NCI-H345 treated with DMSO at 0.1 percent for 48 hours (cell line): Measurements from ENCODE around the gene ZNF525.
A peak's percentile ranks its signal among the peaks of the same experiment; 100 is the strongest.
"Not testable (repeated sequence)": the region's sequence is repeated elsewhere in the genome, so short reads cannot be mapped to it uniquely, and the experiment has no call there.

Experiments
- DNase-seq: peaks from one replicate; lab custom pipeline; 2025; ENCODE audit not compliant: unreplicated experiment; lab: John Stamatoyannopoulos, UW

Gene ZNF525

GRCh38 chr19:53365134-53365898 is at the start of gene ZNF525:
TSS of gene ZNF525 (plus strand) at chr19:53365705. CDS start at chr19:53372282, 6,577 bp downstream.
- peak; percentile 43 for DNase-seq

- DNase-seq = no peak
Measured at GRCh38 chr19:53328967-53329366, 36.5 kb upstream of the ZNF525 start.

- DNase-seq = no peak
Measured at GRCh38 chr19:53332484-53332883, 33.0 kb upstream of the ZNF525 start.

- no peak for DNase-seq
Measured at GRCh38 chr19:53333066-53333462, 32.4 kb upstream of the ZNF525 start.

GRCh38 chr19:53333463-53334449 is 31.7 kb upstream of the ZNF525 start, which contains the start of gene ZNF845:
TSS of gene ZNF845 (plus strand) at chr19:53333749. CDS start at chr19:53341308, 7,559 bp downstream.
- DNase-seq = peak; percentile 29

- not testable (repeated sequence) for DNase-seq
Measured at GRCh38 chr19:53344403-53344802, 21.1 kb upstream of the ZNF525 start.

GRCh38 chr19:53355739-53356138 is 9.8 kb upstream of the ZNF525 start:
- DNase-seq = no peak

- no peak for DNase-seq
Measured at GRCh38 chr19:53357821-53358581, 7.5 kb upstream of the ZNF525 start.

- DNase-seq = not testable (repeated sequence)
Measured at GRCh38 chr19:53360056-53360455, 5.4 kb upstream of the ZNF525 start.

GRCh38 chr19:53365899-53366493 is 491 bp downstream of the ZNF525 start:
- no peak for DNase-seq

- DNase-seq = no peak
Measured at GRCh38 chr19:53372196-53372595, 6.7 kb downstream of the ZNF525 start.

- no peak for DNase-seq
Measured at GRCh38 chr19:53374288-53374687, 8.8 kb downstream of the ZNF525 start.

GRCh38 chr19:53374743-53375142 is 9.2 kb downstream of the ZNF525 start:
- no peak for DNase-seq

GRCh38 chr19:53381376-53381775 is 15.9 kb downstream of the ZNF525 start:
- no peak for DNase-seq

- no peak for DNase-seq
Measured at GRCh38 chr19:53388168-53388567, 22.7 kb downstream of the ZNF525 start.

GRCh38 chr19:53388904-53389303 is 23.4 kb downstream of the ZNF525 start:
- DNase-seq = no peak

GRCh38 chr19:53389571-53389970 is 24.1 kb downstream of the ZNF525 start:
- no peak for DNase-seq

GRCh38 chr19:53389978-53390377 is 24.5 kb downstream of the ZNF525 start:
- DNase-seq = no peak

GRCh38 chr19:53394522-53394973 is 29.0 kb downstream of the ZNF525 start:
- no peak for DNase-seq
